BJ (cell line): Measurements from ENCODE around the gene FBXO42. TPM values are rescaled to one million over a fixed set of nuclear protein-coding genes. Genes with fewer than 3 reads are reported as not detected.

ENCODE experiments used
- CTCF ChIA-PET: fragments of 350-600 bp; formaldehyde crosslinking; extraction: SDS; loops from one replicate; lab custom pipeline; 2021; ENCODE audit warnings: antibody characterized with exemption, inconsistent platforms; lab: Yijun Ruan, JAX
- POLR2A ChIA-PET: fragments of 300-600 bp; sonication (Branson Sonifier 250); formaldehyde crosslinking; extraction: SDS; loops from one replicate; lab custom pipeline; 2021; ENCODE audit warnings: antibody characterized with exemption; lab: Charles Lee
- DNase-seq: peaks from one replicate; pipeline ENCODE4 v3.0.0-alpha.2; 2011; ENCODE audit warnings: low read depth
- H3K27me3 ChIP-seq: 2 replicates; pipeline ENCODE4 v1.6.0; 2011; ENCODE audit warnings: low read length; ENCODE audit not compliant: control insufficient read depth, insufficient read depth
- H3K36me3 ChIP-seq: 2 replicates; pipeline ENCODE4 v1.5.1; 2011; ENCODE audit warnings: low read length; ENCODE audit not compliant: control insufficient read depth, insufficient read depth
- H3K4me3 ChIP-seq: 2 replicates; pipeline ENCODE4 v1.5.1; 2011; ENCODE audit warnings: low read depth, mild to moderate bottlenecking, control low read depth, low read length
- CTCF ChIP-seq: IDR thresholded peaks from 2 replicates; pipeline ENCODE4 v1.5.1; 2011; ENCODE audit warnings: low read depth, mild to moderate bottlenecking, control low read depth, inconsistent platforms, low read length, moderate library complexity; ENCODE audit not compliant: insufficient read depth
- polyA plus RNA-seq: library from polyadenylated mRNA; depleted of rRNA; stranded (reverse); fragments of >200 nt; gene quantifications from 2 replicates; pipeline ENCODE4 v1.2.3, GENCODE V29; 2011

FBXO42 gene
- polyA plus RNA-seq, 1 experiment, result 31.7 TPM

- H3K4me3 ChIP-seq, result no peak overlapping the region
- H3K27me3 ChIP-seq, result no peaks in the 10 kb centered on the region
- no peak for DNase-seq
- CTCF ChIA-PET, result interaction anchor here (1.2 kb wide), 2 partner anchors 34 to 129 kb away, joined by 4 to 5 read pairs; no protein-coding TSS in a partner anchor
- H3K36me3 ChIP-seq, result no peaks in the 10 kb centered on the region
- TF ChIP-seq CTCF, result no peak
- POLR2A ChIA-PET, result no interaction called here
Measured at GRCh38 chr1:16210581-16210980, 141.7 kb downstream of the FBXO42 start.

- Histone ChIP-seq H3K4me3 (no peak overlapping the region), H3K27me3 (no peaks in the 10 kb centered on the region), H3K36me3 (no peaks in the 10 kb centered on the region)
- no peak for TF ChIP-seq CTCF
- CTCF ChIA-PET, result interaction anchor here (1.1 kb wide), 1 partner anchor 9 kb away, joined by 3 read pairs; no protein-coding TSS in a partner anchor
- POLR2A ChIA-PET, result no interaction called here
- DNase-seq, result no peak
Measured at GRCh38 chr1:16209847-16210407, 142.4 kb downstream of the FBXO42 start.

- TF ChIP-seq CTCF, result no peak
- H3K4me3 ChIP-seq, result no peak overlapping the region
- POLR2A ChIA-PET, result no interaction called here
Measured at GRCh38 chr1:16209132-16209846, 143.0 kb downstream of the FBXO42 start.

GRCh38 chr1:16208270-16208987 lies 143.9 kb downstream of the FBXO42 start:
- Histone ChIP-seq H3K4me3 (no peak overlapping the region), H3K36me3 (0 out of 2 replicates have a peak, but pooled peaks cover 2% of the 10 kb centered on the region), H3K27me3 (no peaks in the 10 kb centered on the region)
- ChIA-PET CTCF (interaction anchor here (1.0 to 1.1 kb wide), 3 partner anchors 10 to 129 kb away, joined by 3 to 4 read pairs (median 4); no protein-coding TSS in a partner anchor), POLR2A (no interaction called here)
- no peak for DNase-seq
- TF ChIP-seq CTCF, result no peak

More at GRCh38 chr1:16209132-16209846, 143.0 kb downstream of the FBXO42 start:
- H3K36me3 ChIP-seq, result 0 out of 2 replicates have a peak, but pooled peaks cover 2% of the 10 kb centered on the region
- no peaks in the 10 kb centered on the region for H3K27me3 ChIP-seq
- DNase-seq, result no peak
- CTCF ChIA-PET, result interaction anchor here (1.0 to 1.1 kb wide), 3 partner anchors 9 to 130 kb away, joined by 3 to 4 read pairs (median 4); no protein-coding TSS in a partner anchor
